DMS114 treated with DMSO at 0.1 percent for 48 hours (cell line): ENCODE measurements around the gene KBTBD12.

Source experiments
- DNase-seq: peaks from one replicate; lab custom pipeline; 2025; ENCODE audit not compliant: unreplicated experiment; lab: John Stamatoyannopoulos, UW

KBTBD12 gene

DNA sequence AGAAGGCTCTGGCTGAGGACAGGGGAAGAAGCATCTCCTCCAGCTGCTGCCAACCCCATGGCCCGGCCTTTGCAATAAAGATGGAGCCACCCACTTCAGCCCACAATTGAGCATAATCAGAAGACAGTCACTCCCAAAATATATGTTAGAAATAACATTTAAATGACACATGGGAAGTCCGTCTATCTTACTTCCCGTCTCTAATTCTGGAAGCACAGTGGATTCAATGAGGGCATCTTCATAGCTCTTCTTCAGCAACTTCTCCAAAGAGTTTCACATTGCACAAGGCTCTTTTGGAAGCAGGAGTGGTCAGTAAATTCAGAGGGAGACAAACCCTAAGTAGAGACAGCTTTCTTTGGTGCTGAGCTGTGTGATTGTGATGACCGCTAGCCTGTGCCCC, 70.2 kb downstream of the KBTBD12 start:
- no peak for DNase-seq

DNA sequence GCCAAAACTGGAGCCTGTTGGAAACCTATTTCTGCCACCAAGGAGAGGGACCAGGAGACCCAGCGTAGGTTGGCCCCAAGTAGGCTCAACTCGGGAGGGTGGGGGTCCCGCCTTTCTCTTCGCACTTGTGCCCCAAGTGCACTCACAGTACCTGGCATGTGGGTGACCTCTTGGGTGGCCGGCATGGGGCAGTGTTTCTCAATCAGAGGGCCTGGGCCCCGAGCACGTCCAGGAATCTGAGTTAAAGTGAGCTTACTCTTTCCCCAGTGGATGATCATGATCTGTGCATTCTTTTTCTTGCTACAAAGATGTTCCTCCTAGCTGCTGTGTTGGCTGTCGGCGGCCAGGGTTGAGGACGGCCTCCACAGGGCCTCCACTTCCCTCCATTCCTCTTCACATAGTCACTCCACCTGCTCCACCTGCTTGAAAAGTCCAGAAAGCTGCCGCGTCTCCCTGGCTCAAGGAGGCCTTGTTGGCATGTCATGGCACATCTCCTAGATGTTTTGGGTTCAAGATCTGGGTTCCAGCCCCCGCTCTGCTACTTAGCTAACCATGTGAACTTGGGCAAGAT, 70.7 kb downstream of the KBTBD12 start:
- DNase-seq = no peak

DNA sequence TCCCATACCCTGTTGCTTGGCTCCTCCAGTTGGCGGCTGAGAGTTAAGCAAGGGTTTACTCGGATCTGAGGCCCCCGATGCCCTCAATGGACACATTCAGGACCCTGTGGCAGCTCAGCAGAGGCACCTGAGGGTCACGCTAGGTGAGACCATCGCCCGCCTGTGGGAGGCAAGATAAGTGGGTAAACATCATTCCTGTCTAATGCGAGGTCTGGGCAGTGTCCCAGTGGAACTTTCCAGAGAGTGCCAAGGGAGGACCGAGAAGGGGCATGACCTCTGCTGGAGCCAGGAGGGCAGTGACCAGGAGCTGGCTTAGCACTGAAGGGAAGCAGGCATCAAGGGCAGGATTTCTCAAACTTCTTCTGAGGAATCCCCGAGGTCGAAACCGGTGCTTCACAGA, 71.8 kb downstream of the KBTBD12 start:
- DNase-seq = no peak

DNA sequence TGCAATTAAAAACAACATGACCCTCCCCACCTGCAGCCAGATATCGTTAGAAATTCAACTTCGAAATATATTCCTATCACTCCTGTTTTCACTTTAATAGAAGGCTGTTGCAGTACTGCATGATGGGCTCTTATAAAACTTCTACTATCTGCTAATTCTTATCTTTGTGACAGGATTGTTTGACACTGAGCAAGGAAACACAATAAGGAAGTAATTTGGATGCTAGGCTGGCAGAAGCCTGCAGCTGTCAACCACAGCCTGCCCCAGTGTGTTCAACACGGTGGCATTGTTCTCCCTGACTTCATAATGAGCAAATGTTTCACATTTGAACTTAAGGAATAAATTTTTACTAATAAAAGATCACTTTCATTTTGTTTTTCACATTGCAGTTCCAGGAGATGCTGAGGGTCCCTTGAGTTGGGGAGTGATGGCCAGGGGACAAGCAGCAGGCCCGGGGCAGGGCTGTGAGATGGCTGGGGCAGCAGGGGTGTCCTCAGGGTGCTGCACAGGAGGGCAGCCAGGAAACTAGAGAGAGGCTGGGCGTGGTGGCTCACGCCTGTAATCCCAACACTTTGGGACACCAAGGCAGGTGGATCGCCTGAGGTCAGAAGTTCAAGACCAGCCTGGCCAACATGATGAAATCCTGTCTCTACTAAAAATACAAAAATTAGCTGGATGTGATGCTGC, 72.4 kb downstream of the KBTBD12 start:
- no peak for DNase-seq

DNA sequence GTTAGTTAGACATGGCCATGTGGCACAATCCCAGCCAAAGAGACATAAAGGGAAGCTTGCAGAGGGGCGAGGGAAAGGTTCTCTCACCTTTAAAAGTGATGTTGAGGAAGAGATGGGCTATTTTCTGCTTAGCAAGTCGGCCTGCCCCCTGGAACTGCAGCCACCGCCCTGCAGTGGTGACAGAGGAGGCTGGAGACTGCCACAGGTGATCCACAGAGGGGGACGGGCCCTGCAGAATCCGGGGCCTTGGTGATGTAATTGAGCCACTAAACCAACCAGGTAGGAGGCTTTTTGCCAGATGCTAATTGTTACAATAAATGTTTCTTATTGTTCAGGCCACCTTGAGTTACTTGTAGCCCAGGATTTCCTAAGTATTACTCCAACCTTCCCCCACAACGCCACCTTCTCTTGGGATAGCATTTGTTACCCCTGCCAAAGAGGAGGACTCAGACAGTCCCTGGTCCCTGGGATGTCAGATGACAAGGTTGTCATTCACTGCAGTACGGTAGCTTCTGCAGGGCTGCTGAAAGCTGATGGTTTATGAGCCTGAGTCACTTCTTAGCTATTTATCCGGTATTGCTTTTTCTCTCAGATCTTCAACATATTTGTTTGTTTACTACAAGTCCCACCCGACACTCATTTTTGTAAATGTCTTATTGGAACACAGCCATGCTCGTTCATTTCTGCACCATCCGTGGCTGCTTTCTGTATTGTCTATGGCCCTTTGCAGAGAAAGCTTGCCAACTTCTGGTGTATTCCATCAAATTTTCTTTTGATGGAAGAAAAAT, 73.9 kb downstream of the KBTBD12 start:
- no peak for DNase-seq

DNA sequence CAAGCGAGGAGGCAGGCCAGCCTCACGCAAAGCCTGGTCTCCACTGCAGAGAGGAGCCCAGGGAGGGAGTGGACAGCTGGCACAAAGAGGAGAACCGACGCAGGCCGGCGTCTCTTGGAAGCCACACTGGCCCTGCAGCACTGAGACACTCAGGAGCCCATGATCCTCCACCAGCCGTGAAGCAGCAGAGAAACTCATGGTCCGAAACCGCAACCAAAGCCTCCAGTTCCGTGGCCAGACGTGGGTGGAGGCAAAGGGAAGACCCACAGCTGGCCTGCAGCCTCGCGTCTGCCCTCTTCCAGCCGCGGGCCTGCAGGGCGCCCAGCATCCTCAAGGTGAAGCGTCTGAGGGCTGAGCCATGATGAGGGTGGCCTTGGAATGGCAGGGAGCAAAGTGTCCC, 75.0 kb downstream of the KBTBD12 start:
- DNase-seq = no peak

DNA sequence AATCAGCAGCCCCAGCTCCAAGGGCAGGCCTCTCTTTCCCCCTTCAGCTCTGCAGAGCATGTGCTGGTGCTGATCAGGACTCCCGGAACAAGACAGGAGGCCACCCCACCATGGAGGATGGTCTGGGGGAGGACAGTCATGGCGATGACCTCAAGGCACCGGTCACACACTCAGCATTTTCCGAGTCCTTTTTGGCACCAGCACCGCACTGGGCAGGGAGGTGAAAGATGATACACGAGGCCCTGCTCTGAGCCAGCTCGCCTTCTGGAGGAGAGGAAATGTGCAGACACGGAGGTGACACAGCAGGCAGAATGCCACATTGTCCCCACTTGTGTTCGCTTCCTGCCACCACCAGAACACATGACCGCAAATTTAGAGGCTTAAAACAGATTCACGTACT, 75.4 kb downstream of the KBTBD12 start:
- DNase-seq = no peak

DNA sequence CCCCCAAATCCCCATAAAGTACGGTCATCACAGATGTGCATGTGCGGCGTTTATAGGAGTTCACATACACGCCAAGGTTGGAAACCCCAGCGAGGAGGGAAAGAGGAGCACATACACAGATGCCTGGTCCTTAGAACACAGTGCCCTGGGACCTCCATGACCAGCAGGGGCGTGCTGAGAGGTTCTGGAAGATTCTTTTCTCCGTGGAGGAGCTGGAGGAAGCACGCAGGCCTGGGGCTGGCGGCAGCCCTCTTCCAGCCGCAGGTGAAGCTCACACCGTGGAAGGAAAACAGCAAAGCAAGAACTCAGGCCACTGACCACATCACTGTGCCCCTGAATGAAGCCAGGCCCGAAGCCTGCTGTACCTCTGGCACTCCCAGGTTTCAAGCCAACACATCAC, 76.2 kb downstream of the KBTBD12 start:
- no peak for DNase-seq

DNA sequence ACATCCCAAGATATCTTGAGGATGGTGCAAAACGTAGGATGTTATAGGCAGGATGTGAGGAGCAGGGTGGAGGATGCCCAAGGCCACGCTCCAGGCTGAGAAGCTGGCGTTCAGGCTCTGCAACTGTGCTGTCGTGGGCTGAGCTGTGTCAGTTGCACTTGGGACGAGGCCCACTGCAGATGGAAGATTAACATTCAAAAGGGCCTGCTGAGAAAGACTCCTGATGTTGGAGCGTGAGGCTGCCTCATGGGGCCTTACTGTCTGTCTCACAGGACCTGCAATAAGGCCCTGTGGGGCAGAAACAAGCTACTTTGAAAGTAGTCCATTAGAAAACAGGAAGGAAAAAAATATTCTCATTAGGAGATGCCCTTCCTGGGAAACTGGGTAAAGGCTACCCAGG, 76.6 kb downstream of the KBTBD12 start:
- DNase-seq = no peak

DNA sequence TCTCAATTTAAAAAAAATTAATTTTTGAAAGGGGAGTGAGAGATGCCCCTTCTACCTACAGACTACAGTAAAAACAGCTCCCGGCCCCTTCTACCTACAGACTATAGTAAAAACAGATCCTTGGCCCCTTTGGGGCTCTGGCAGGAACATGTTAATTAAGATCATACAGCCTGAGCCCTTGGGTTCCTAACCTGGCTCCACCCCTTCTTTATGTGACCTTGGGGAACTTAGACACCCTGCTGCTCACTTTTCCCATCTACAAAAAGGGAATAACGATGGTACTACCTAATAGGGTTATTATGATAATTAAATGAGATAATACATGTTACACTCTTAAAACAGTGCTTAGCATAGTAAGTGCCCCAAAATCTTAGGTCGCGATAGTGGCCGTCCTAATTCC, 77.1 kb downstream of the KBTBD12 start:
- no peak for DNase-seq

DNA sequence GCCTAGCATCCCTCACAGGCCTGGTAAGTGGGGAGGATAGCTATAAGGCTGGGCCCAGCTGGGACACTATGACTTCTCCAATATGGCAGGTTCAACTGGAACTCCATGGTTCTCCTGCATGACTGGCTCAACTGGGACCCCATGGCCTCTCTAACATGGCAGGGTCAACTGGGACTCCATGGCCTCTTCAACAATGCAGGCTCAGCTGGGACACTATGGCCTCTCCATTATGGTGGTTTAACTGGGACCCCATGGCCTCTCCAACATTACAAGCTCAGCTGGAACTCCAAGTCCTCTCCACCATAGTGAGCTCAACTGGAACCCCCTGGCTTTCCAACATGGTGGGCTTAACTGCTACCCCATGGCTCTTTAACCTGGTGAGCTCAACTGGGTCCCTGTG, 79.0 kb downstream of the KBTBD12 start:
- no peak for DNase-seq

DNA sequence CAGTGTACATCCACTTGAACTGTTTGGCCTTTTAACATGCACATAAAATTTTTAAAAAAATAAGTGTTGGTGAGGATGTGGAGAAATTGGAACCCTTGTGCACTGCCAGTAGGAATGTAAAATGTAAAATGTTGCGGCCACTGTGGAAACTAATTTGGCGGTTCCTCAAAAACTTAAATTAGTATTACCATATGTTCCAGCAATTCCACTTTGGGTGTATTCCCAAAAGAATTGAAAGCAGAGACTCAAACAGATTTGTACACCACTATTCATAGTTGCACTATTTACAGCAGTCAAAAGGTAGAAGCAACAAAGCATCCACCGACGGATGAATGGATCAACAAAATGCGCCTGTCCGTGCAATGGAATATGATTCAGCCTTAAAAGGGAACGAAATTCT, 82.0 kb downstream of the KBTBD12 start:
- no peak for DNase-seq

DNA sequence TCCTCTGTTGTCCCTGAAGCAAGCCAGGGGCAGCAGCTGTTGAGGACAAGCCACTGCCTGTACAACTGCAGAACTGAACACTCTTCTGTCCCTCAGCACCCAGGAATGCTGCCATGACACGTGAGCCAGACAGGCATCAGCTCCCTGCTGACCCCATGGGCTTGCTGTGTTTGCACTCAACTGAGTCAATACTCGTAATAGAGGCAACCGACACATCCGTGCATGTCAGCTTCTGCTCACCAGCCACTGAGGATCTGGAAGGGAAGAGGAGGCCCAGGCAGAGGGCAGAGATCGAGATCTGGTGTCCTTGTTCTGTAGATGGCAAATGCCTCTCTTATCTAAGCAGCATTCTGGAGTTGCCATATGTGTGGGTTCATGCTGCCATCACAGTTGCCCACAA, 82.9 kb downstream of the KBTBD12 start:
- no peak for DNase-seq

DNA sequence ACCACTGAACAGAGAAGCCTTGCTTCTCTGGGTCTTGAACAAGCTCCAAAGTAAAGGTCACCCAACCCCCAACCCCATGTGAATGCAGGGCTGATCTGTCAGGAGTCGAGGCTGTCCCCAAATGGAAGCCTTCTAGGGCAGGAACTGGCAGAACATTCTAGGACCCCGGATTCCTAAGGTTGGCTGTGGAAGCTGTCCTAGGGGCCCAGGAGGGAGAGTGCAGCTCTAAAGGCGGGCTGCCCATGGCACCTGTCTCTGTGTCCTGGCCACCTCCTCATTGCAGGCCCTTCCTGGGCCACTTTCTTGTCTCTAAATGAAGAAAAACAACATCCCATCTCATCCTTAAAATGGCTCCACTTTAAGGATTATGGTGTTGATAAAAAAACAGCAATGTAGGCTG, 83.6 kb downstream of the KBTBD12 start:
- no peak for DNase-seq

DNA sequence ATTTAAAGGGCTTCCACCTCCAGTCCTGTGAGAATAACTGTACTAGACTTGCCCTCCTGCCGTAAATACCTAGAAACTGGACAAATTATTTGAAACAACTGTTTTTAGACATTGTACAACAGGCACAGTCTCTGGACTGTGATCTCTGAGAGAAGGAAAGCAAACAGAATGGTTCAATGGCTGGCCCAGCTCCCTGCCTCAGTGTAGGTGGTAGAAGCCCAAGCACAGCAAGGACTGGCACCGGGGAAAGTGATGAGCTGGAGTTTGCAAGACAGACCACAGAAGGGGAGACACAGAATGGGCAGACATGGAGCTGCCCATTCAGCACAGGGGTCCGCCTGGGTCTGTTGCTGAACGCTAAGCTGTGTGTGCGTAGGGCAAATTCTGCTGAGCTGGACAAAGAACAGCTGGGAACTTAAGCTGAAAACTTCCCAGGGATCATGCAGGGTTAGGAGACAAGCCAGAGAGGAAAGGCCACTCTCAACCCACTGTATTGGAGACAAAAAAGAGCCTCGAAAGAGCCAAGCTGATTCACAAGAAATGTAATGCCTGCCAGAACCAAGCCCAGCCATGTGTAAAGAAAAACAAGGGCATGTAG, 84.6 kb downstream of the KBTBD12 start:
- no peak for DNase-seq

DNA sequence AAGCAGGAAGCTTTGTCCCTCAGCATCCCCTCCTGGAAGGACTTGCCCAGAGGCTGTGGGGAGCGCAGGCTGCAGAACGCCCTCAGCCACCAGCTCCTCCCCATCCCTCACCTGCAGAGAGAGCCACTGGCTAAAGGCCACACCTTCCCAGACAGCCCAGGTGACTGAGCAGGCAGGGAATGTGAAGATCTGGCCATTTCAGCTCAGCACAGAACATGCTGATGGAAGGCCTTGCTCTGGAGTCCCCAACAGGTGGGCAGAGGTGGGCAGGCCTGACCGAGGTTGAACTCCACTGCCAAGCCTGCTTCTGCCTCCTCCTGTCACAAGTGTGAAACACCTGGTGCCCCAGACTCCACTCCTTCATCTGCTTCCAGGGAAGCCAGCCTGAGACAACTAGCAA, 86.5 kb downstream of the KBTBD12 start:
- no peak for DNase-seq

DNA sequence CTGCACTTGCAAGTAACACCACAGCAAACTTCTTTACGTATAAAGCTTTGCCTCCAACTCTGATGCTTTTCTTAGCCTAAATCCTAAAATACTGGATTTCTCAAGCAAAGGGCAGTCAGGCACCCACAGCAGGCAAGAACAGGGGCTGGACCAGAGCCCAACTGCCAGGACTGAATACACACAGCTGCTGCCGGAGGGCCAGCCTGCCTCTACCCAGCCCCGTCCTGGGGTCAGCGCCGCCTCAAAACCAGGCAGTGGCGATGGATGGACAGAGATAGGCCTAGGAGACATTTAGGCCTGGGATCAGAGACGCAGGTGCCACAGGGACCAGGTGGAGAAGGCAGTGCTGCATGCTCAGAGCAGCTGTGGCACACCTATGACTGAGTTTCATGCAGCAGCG, 89.6 kb downstream of the KBTBD12 start:
- no peak for DNase-seq

DNA sequence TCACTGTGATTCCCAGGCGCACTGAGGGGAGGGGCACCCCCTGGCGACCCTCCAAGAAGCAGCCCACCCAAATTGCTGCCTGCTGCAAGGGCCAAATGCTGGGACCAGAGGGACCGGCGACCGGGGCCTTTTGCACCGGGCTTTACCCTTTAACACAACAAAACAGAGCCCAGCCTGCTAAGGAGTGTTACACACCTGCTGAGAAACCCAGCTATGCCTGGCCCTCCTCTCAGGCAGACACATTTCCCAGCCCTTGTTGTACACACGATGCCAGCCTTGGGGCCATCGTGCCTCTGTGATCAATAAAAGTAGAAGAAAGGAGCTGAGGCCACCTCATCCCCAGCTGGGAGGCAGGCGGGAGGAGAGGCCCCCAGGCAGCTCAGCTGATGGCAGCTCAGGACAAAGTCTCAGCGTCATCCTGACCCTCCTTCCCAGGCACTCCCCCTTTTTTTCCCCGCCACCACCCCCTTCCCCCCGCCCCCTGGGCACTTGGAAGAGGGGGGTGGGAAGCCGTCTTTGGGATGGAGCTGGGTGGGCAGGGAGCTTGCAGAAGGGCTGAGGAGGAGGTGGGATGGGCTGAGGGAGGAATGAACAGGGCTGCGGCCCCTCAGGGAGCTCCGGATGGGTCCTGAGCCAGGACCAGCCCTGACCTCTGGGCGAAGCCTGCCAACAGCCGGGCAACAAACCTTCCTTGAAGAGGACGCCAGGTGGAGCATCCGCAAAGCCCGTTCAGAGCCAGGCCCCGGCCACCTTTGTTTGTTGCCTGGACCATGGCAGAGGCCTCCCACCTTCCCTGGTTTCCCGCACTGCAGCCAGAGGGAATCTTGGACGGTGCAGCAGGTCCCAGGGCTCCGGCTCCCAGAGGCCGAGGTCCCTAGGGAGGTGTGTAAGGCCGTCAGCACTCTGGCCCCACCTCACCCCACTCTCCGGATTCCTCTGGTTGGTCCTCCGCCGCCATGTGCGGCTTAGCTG, 91.3 kb downstream of the KBTBD12 start:
- no peak for DNase-seq

DNA sequence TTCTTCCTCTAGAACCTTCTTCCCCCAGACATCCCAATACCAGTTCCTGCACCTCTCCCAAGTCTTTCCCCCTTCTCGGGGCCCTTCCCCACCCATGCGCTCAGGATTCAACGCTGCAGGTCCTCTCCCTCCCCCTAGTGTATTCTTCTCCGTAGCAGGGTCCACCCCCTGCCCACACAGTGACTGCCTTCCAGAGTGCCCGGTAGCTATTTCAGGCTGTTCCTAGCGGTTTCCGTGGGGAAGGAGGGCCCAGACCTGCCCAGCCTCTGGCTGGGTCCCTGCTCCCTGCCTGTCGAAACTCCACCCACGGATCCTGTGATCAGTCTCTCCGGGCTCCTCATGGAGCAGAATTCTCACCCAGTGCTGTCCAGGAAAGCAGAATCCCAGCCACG, 92.0 kb downstream of the KBTBD12 start:
- DNase-seq = no peak

DNA sequence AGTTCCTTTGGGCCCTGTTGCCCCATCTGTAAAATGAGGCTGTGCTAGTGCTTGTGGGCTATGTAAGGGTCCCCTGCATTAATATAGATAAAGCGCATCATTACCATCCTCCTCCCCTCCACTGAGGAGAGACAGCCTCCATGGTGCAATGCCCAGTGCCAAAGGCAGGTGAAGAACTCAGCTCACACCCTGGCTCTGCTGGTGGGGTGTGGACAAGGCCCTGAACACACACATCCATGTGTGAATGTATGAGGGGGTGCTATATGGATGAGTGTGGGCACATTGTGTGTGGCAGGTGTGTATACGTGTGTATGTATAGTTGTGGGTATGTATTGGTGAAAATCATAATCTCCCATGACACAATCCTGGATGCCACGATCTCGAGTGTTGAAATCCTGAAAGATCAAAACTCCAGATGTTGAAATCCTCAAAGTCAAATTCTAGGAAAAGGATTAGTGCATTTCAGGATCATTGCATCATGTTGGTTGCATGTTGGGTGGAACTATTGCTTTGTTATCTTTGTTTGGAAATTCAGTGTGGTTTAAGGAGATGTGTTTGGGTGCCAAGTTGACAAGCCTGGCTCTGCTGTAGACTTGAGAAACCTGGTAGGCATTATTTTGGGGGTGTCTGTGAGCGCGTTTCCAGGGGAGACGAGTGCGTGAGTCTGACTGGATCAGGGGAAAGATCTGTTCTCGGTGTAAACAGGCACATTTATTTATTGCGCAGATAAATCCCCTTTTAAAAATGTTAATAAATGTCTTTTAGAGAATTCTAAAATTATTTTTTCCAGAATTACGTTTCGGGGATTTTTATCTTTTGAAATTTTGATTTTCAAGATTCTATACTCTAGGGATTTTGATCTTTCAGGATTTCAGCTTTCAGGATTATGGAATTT, 95.2 kb downstream of the KBTBD12 start:
- DNase-seq = no peak
